H7 (cell line): ENCODE measurements around the gene LMTK2. TPM values are rescaled to one million over a fixed set of nuclear protein-coding genes. Genes with fewer than 3 reads are reported as not detected.
A peak's percentile ranks its signal among the peaks of the same experiment; 100 is the strongest.

Experiments
- DNase-seq: peaks from one replicate; pipeline ENCODE4 v3.0.0; 2012
- H3K27me3 ChIP-seq: 2 replicates; pipeline ENCODE4 v1.6.0; 2011; ENCODE audit warnings: mild to moderate bottlenecking, low read length; ENCODE audit not compliant: control insufficient read depth, insufficient read depth
- H3K36me3 ChIP-seq: replicated peaks from 2 replicates; pipeline ENCODE4 v1.5.1; 2011; ENCODE audit warnings: low read length; ENCODE audit not compliant: control insufficient read depth, insufficient read depth
- H3K4me3 ChIP-seq: 2 replicates; pipeline ENCODE4 v1.5.1; 2011; ENCODE audit warnings: low read depth, mild to moderate bottlenecking, control low read depth, low read length, moderate library complexity; ENCODE audit not compliant: insufficient read depth
- total RNA-seq: library from RNA; depleted of rRNA; stranded (reverse); fragments of >200 nt; shearing (Covaris generic); gene quantifications from 2 replicates; pipeline ENCODE4 v1.2.3, GENCODE V29; 2014; rRNA removed

Gene LMTK2
- 12.6 and 15.0 TPM in 2 replicates for total RNA-seq

DNA sequence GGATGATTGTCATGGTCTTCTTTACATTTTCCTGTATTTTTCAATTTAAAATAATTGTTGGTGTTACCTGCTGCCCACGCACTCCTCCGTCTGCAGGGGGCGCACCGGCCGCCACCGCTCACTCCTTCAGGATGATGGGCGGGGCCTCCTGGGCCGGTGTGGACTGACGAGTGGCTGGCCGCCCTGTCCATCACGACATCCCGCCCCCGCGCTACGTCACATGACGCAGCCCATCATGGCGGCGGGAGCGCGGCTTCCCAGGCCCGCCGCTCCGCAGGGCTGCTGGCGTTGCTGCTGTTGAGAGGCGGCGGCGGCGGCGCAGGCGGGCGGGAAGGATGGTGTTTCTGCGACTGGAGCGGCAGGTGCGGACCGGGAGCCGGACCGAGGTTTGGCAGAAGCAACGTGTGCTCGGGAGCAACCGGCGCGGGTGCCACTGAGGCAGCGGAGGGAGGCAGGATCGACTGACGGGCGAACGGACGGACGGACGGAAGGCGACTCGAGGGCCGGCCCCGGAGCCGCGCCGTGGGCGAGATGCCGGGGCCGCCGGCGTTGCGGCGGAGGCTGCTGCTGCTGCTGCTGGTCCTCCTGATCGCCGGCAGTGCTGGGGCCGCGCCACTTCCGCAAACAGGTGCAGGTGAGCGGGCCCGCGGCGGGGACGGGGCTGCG lies at the start of gene LMTK2:
Gene LMTK2 (plus strand): TSS at position 216 of the 666 bp plus-strand sequence. CDS start 316 bp downstream, at position 532.
- Histone ChIP-seq H3K27me3 (no peaks in the 10 kb centered on the region), H3K4me3 (peak within 1 kb of the TSS; percentile 97), H3K36me3 (no peaks in the 10 kb centered on the region)
- DNase-seq = peak; percentile 97

DNA sequence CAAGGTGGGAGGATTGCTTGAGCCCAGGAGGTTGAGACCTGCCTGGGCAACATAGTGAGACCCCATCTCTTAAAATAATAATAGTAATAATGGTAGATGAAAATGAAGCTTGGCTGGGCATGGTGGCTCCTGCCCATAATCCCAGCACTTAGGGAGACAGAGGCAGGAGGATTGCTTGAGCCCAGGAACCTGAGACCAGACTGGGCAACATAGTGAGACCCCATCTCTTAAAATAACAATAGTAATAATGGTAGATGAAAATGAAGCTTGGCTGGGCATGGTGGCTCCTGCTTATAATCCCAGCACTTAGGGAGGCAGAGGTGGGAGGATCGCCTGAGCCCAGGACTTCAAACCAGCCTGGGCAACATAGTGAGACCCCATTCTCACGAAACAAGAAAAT lies 49.5 kb upstream of the LMTK2 start:
- H3K36me3 ChIP-seq = no peaks in the 10 kb centered on the region
- DNase-seq = no peak
- H3K4me3 ChIP-seq = no peak overlapping the region
- no peaks in the 10 kb centered on the region for H3K27me3 ChIP-seq

DNA sequence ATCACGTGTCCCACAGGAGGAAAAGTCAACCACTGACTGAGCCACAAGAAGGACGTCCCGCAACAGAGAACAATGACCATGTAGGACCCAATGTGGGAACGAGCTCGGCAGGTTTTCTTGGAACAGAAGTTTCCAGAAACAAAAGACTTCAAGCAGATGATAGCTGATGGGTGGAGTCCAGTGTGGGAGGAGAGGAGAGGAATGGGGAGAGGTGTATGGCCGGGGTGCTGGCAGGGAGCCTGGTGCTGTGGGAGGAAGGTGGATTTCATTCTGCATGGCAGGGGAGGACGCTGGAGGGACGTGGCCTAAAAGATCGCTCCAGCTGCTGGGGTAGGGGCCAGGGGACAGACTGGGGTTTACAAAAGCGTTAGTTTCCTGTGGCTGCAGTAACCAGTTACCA lies 48.5 kb upstream of the LMTK2 start:
- H3K36me3 ChIP-seq = no peaks in the 10 kb centered on the region
- DNase-seq = no peak
- H3K27me3 ChIP-seq = no peaks in the 10 kb centered on the region
- H3K4me3 ChIP-seq = no peak overlapping the region

DNA sequence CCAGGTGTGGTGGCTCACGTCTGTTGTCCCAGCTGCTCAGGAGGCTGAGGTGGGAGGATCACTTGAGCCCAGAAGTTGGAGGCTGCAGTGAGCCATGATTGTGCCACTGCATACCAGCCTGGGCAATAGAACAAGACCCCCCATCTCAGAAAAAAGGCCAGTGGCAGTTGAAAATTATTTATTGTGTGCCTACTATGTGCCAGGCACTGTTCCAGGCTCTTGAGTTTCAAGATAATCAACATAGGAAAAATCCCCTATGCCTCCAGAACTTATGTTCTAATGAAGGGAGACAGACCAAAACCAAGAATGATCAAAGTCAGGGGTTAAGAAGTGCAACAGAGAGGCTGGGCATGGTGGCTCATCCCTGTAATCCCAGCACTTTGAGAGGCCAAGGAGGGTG lies 42.4 kb upstream of the LMTK2 start:
- Histone ChIP-seq H3K36me3 (no peaks in the 10 kb centered on the region), H3K4me3 (no peak overlapping the region), H3K27me3 (no peaks in the 10 kb centered on the region)
- DNase-seq = no peak

DNA sequence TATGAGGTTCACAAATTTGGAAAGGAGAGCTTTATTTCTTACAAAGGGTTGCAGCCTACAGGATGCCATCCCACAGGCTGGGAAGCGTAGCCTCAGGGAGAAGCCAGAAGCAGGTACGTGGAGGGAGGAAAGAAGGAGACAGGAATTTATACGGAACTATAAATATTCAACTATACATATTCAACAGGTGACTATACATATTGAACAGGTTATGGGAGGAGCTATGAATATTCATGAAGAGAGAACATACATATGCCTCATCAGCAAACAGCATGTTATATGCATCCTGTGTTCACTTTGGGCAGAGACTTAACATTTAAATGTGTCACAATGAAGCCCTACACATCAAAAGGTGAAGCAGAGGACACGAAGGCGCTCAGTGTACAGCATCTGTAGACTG lies 40.5 kb upstream of the LMTK2 start:
- Histone ChIP-seq H3K36me3 (no peaks in the 10 kb centered on the region), H3K27me3 (no peaks in the 10 kb centered on the region)
- no peak for DNase-seq

DNA sequence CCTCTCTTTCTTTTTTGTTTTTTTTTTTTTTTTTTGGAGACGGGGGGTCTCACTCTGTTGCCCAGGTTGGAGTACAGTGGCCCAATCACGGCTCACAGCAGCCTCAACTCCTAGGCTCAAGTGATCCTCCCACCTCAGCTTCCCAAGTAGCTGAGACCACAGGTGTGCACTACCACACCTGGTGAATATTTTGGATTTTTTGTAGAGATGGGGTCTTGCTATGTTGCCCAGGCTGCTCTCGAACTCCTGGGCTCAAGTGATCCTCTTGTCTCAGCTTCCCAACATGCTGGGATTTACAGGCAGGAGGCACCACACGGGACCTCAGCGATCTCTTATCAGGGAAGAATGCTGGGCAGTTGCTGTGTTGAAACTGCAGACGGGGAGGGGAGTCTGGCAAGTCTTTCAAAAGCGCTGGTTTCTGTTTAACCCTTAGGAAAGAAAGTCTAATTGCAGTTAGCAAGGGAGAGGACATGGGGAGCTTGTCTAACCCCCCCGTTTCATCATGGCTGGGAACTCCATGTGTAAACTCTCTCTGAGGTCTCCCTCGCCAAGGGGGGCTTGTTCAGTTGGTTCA lies 39.6 kb upstream of the LMTK2 start:
- no peak overlapping the region for H3K4me3 ChIP-seq
- no peaks in the 10 kb centered on the region for H3K27me3 ChIP-seq
- no peaks in the 10 kb centered on the region for H3K36me3 ChIP-seq
- DNase-seq = no peak

More for the DNA sequence above, 40.5 kb upstream of the LMTK2 start:
- no peak overlapping the region for H3K4me3 ChIP-seq

DNA sequence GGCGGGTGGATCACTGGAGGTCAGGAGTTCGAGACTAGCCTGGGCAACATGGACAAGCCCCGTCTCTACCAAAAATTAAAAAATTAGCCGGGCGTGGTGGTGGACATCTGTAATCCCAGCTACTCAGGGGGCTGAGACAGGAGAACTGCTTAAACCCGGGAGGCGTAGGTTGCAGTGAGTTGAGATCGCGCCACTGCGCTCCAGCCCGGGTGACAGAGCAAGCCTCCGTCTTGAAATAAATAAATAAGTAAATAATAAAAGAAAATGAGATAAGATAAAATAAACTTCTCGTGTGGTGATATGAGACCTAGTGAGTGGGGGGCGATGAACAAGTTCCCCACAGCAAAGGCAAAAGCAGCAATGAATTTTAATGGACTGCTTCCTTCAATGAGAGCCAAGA lies 33.6 kb upstream of the LMTK2 start:
- Histone ChIP-seq H3K36me3 (no peaks in the 10 kb centered on the region), H3K4me3 (no peak overlapping the region), H3K27me3 (no peaks in the 10 kb centered on the region)
- DNase-seq = no peak

DNA sequence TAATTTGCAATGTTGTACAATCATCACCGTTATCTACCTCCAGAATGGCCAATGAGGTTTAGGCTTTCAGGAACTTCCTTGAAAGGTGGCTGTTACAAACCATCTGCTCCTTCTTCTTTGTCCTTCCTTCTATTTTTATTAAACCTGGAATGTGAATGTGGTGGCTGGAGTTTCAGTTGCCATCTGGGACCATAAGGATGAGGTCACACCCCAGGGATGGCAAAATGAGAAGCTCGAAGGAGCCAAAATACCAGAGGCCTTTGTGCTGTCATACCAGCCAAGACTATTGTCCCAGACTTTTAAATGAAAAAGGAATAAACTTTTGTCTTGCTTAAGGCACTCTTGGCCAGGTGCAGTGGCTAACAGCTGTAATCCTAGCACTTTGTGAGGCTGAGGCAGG lies 30.9 kb upstream of the LMTK2 start:
- Histone ChIP-seq H3K36me3 (no peaks in the 10 kb centered on the region), H3K27me3 (no peaks in the 10 kb centered on the region), H3K4me3 (no peak overlapping the region)
- DNase-seq = no peak

DNA sequence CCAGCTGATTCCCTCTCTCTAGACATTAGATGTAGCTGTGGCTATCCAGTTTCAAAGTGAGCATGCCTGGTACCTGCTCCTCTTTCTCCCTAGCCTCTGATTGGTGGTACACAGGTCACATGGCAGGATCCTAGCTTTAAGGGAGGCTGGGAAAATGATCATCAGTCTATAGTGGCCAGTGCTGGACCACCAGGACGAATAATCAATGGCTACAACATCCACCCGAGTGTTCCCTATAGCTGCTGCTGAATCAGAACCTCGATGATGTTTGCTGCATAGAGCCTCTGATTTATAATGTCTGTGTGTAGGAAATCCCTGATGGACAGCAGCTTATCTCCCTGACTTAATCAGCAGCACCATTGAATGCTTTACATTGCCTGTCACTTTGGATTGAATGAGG lies 28.9 kb upstream of the LMTK2 start:
- Histone ChIP-seq H3K27me3 (no peaks in the 10 kb centered on the region), H3K4me3 (no peak overlapping the region), H3K36me3 (no peaks in the 10 kb centered on the region)
- DNase-seq = no peak

DNA sequence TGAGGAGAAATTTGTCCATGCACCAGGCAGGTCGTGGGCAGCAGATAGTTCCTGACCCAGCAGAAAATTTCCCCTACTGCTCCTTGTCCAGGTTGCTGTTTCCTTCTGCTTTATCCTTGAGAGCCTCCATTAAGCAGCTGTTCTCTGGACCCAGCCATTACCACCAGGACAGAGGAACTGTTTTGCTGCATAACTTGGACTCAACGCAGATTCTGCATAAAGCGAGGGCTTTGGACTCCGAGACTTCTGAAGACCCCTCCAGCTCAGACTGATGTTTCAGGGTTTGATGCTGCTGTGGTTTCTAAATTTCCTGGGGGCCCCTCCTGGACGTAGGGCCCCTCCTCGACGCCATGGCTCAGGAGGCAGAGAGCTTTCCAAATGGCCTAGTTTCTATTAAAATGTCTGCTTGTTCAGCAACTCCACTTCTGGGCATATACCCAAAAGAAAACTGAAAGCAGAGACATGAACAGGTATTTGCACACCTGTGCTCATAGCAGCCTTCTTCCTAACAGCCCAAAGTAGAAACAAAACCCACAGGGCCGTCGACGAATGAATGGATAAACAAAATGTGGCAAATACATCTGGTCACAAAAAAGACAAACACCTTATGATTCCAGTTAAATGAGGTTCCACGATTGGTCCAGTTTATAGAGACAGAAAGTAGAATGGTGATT lies 28.3 kb upstream of the LMTK2 start:
- DNase-seq = no peak
- no peak overlapping the region for H3K4me3 ChIP-seq

DNA sequence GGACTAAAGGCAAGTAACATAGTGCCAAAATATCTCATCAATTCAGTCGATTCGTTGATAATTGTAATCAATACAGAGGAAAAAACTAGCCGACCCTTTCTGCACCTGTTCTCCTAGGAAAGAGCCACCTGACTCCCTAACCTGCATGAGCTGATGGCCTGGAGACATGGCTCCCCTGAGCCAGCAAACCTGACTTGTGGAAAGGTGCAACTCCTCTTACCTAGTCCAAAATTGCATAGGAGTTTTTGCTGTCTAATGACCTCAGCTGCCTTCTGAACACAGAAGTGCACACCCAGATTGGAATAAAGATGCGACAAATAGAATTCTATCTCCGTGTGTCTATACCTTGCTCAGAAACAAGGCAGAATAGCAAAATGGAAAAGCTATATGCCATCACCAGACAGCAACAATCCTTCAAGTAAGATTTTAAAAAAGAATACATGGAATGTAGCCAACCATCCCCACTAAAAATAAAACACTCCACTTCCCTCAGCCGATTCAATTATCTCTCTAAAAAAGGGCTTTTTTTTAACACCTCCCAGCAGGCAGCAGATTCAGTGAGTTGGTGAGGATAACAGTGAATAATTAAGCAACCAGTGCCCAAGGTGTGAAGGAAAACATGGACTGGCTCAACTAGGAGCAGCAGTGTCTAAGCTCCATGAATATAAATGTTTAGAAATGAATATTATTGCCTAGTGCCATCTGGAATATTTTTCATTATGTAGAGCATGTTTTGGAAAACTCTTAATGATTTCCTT lies 26.6 kb upstream of the LMTK2 start:
- Histone ChIP-seq H3K27me3 (no peaks in the 10 kb centered on the region), H3K4me3 (no peak overlapping the region), H3K36me3 (no peaks in the 10 kb centered on the region)
- no peak for DNase-seq

More for the DNA sequence above, 28.3 kb upstream of the LMTK2 start:
- Histone ChIP-seq H3K36me3 (no peaks in the 10 kb centered on the region), H3K27me3 (no peaks in the 10 kb centered on the region)

DNA sequence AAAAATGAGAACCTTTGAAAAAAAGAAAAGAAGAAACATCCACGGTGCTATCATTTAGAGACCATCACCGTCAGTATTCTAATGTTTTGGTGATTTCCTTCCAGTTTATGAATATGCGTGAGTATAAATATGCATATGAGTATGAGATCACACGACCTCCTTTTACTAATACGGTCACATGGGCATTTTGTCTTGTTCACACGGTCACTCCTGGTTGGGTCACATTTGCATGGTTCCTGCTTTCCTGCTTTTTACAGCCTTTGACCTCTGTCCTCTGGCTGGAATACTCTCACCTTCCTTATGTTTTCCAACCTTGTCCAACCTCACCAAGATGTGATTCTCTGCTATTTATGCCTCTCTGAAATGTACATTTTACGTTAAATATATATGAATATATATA lies 25.3 kb upstream of the LMTK2 start:
- DNase-seq = no peak
- H3K36me3 ChIP-seq = no peaks in the 10 kb centered on the region
- no peaks in the 10 kb centered on the region for H3K27me3 ChIP-seq
- H3K4me3 ChIP-seq = no peak overlapping the region

DNA sequence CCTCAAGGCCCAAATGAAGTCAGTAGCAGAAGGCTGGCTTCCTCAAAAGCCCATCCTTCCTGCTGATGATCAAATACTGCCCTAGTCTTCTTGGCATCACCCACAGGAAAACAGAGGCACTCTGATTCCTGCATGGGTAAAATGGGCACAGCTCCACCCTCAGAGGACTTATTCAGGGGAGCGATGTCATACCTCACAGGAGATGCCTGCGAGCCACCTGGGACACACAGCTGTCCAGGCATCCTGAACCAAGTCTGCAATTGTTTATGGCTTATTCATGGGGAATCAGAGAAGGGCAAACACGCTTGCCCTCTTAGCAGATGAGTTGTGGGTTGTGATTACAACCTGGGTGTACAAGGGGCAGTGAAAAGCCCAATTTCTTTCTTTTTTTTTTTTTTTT lies 22.0 kb upstream of the LMTK2 start:
- no peak for DNase-seq
- no peak overlapping the region for H3K4me3 ChIP-seq
- H3K27me3 ChIP-seq = no peaks in the 10 kb centered on the region
- no peaks in the 10 kb centered on the region for H3K36me3 ChIP-seq

DNA sequence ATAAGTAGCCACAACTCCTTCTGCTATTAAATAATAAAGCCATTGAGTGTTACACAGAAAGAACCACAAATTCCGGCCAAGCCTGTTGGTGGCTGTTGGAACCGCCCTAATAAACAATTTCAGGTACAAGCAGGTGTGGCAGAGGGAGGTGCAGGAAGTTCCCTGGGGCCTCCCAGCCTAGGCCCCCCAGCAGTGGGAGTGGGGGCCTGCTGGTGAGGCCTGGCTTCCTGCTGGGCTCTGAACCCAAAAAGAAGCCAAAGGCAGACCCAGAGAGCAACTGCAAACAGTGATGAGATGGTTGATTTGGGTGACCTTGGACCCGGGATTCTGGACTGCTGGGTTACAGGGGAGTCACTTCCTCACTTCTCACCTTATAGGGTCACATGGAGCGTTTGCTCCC lies 21.0 kb upstream of the LMTK2 start:
- DNase-seq = no peak
- Histone ChIP-seq H3K36me3 (no peaks in the 10 kb centered on the region), H3K27me3 (no peaks in the 10 kb centered on the region), H3K4me3 (no peak overlapping the region)

DNA sequence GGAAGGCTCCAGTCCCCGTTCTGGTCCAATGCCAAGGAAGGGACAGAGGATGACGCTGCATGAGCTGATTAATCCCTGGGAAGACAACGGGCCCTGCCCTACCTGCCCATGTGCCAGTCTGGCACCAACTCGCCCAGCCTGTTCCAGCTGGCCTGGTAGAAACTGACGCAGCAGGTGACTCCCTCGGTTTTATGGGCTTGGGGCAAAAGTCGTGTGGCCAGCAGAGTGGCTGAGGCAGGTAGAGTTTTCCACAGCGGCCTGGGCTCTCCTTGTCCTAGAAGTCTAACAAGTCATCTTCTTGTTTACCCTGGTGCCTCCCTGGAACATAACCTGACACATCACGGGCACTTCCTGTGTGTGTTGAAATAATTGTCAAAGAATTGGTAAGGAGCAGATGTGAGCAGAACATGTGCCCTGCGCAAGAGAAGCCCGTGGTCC lies 20.4 kb upstream of the LMTK2 start:
- Histone ChIP-seq H3K27me3 (no peaks in the 10 kb centered on the region), H3K36me3 (no peaks in the 10 kb centered on the region), H3K4me3 (no peak overlapping the region)
- no peak for DNase-seq
